GM23338 (cell line): ENCODE results near the gene RSPO3.
"Not testable (repeated sequence)": the region's sequence is repeated elsewhere in the genome, so short reads cannot be mapped to it uniquely, and the experiment has no call there.

Experiments
- EZH2 ChIP-seq: fragments of 200-600 bp; sonication (generic); IDR thresholded peaks from one replicate; pipeline ENCODE4 v1.8.0; 2017; ENCODE audit warnings: antibody characterized with exemption, mild to moderate bottlenecking, low read depth; ENCODE audit not compliant: unreplicated experiment
- NANOG ChIP-seq: IDR thresholded peaks from 2 replicates; pipeline ENCODE4 v1.6.1; 2016; ENCODE audit warnings: antibody characterized with exemption, borderline replicate concordance
- POLR2AphosphoS5 ChIP-seq: IDR thresholded peaks from 2 replicates; pipeline ENCODE4 v1.6.1; 2016; ENCODE audit warnings: antibody characterized with exemption, low read depth
- REST ChIP-seq: IDR thresholded peaks from one replicate; pipeline ENCODE4 v1.6.1; 2018; ENCODE audit warnings: antibody characterized with exemption; ENCODE audit not compliant: unreplicated experiment
- TF ChIP-seq, protein P1 (sequence below), 2 experiments: fragments of 200-600 bp in 1 of 2; sonication (generic) in 1 of 2; conservative IDR thresholded peaks; 2 replicates each; pipeline versions ENCODE4 v1.5.1 to v1.6.1; 2016 to 2017; ENCODE audit warnings: antibody characterized with exemption in 2 of 2, low read depth in 2 of 2, mild to moderate bottlenecking in 2 of 2, moderate library complexity in 1 of 2

DNA sequence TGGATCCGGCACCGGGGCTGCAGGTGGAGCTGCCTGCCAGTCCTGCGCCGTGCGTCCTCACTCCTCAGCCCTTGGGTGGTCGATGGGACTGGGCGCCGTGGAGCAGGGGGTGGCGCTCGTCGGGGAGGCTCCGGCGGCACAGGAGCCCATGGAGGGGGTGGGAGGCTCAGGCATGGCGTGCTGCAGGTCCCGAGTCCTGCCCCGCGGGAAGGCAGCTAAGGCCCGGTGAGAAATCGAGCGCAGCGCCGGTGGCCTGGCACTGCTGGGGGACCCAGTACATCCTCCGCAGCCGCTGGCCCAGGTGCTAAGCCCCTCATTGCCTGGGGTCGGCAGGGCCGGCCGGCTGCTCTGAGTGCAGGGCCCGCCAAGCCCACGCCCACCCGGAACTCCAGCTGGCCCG lies 96.1 kb downstream of the RSPO3 start:
- TF ChIP-seq, protein P1, sequence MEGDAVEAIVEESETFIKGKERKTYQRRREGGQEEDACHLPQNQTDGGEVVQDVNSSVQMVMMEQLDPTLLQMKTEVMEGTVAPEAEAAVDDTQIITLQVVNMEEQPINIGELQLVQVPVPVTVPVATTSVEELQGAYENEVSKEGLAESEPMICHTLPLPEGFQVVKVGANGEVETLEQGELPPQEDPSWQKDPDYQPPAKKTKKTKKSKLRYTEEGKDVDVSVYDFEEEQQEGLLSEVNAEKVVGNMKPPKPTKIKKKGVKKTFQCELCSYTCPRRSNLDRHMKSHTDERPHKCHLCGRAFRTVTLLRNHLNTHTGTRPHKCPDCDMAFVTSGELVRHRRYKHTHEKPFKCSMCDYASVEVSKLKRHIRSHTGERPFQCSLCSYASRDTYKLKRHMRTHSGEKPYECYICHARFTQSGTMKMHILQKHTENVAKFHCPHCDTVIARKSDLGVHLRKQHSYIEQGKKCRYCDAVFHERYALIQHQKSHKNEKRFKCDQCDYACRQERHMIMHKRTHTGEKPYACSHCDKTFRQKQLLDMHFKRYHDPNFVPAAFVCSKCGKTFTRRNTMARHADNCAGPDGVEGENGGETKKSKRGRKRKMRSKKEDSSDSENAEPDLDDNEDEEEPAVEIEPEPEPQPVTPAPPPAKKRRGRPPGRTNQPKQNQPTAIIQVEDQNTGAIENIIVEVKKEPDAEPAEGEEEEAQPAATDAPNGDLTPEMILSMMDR (conservative IDR thresholded peaks at IDR 0.05; ENCODE audit: low read depth in 2 of 2): not testable (repeated sequence)
- TF ChIP-seq EZH2, POLR2AphosphoS5, REST, NANOG: not testable (repeated sequence)
